ENCODE results near the gene PDE6A.

The PDE6A gene

DNA sequence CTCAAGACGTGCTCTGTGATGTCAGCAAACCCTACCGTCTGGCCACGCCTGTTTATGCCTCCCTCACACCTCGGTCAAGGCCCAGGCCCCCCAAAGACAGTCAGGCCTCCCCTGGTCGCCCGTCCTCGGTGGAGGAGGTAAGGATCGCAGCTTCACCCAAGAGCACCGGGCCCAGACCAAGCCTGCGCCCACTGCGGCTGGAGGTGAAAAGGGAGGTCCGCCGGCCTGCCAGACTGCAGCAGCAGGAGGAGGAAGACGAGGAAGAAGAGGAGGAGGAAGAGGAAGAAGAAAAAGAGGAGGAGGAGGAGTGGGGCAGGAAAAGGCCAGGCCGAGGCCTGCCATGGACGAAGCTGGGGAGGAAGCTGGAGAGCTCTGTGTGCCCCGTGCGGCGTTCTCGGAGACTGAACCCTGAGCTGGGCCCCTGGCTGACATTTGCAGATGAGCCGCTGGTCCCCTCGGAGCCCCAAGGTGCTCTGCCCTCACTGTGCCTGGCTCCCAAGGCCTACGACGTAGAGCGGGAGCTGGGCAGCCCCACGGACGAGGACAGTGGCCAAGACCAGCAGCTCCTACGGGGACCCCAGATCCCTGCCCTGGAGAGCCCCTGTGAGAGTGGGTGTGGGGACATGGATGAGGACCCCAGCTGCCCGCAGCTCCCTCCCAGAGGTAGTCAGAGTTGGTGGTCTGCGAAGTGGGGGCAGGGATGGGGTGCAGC is 111.3 kb downstream of the PDE6A start:
- no peak for DNase-seq

DNA sequence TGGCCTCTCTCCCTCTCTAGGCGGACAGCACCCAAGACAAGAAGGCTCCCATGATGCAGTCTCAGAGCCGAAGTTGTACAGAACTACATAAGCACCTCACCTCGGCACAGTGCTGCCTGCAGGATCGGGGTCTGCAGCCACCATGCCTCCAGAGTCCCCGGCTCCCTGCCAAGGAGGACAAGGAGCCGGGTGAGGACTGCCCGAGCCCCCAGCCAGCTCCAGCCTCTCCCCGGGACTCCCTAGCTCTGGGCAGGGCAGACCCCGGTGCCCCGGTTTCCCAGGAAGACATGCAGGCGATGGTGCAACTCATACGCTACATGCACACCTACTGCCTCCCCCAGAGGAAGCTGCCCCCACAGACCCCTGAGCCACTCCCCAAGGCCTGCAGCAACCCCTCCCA is 112.0 kb downstream of the PDE6A start:
- no peak for DNase-seq

DNA sequence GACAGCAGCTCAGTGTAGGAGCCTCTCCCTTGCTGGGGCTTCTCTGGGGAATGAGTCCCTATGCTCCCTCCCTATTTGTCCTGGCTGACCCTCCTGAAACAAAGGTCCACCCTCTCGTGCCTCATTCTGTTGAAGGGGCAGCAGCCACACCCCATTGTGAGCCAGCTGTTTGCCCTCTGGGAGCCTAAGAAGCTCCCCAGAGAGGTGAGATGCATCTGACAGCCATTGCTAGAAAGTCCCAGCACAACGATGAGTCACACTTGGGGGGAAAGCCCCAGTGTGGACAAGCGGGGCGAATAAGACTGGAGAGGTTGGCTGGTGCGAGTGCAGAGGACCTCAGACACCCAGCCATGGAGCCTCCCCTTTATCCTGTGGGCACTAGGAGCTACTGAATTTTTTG is 113.1 kb downstream of the PDE6A start:
- DNase-seq: peak; percentile 23 to 30

DNA sequence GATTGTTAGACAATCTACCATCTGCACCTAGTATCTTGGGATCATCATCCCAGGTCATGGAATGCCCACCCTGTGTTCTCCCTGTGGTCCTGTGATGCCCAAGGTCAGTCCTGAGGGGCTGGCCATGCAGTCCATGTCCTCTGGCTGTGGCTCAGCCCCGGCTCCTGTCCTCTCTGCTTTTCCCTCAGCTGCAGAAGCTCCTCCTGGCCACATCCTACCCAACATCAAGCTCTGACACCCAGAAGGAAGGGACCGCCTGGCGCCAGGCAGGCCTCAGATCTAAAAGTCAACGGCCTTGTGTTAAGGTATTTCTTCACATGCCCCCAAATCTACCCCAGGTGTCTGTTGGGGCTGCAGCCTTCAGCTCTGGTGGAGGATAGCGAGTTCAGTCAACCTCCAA is 114.0 kb downstream of the PDE6A start:
- DNase-seq: no peak

DNA sequence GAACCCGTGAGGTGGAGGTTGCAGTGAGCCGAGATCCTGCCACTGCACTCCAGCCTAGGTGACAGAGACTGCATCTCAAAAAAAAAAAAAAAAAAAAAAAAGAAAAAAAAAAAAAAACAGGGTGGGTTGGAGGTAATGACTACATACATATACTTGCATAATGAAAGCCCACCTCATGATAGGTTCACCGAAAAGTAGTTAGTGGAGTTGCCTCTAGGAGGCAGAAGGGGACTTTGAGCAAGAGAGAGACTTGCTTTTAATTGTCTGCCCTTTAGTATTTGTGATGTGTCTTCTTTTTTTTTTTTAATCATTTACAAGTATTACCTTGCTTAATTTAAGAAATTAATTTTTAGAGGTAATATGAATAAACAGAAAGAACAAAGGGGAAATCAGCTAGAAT is 114.6 kb downstream of the PDE6A start:
- DNase-seq: no peak

DNA sequence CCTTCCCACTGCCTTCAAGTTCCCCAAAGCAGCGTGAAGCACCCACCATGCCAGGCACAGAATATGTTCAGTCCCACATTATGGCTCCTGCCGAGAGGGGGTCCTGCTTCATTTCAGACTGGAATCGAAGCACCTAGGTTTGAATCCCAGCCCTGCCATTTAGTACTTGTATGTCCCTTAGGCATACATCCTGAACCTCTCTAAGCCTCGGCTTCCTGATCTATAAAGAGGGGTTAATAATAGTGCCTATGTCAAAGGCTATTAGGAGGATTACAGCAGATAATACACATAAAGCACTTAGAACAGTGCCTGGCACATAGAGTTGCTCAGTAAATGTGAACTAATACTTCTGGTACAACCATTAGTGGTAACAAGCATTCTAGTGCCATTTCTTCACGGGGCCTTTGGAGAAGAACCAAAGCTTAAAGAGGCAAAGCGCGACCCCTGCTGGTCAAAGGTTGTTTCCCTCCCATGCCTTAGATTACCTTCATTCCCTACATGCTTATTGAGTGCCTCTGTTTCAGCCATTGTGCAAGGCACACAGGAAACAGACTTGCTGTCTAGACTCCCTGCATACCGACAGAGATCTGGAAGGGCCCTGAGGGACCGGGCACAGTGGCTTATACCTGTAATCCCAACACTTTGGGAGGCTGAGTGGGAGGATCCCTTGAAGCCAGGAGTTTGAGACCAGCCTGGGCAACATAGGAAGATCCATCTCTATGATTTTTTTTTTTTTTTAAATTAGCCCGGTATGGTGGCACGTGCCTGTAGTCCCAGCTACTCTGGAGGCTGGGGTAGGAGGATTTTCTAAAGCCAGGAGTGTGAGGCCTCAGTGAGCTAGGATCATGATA is 116.2 kb downstream of the PDE6A start:
- peak; percentile 82 to 83 for DNase-seq

DNA sequence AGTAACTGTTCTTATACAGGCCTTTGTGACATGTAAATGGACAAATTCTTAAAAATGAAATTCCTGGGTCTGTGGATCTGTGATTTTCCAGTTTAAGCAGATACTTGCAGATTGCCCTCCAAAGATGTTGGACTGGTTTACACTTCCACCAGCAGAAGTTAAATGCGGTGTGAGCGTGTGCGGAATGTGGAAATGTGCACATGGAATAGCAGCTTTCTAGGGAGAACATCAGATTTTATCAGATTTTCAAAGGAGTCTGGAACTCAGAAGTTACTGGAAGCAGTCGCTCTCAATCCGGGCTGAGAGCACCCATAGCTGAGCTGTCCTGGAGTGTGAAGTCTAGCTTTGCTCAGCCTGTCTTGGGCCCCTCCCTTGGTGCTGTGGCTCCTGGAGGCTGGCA is 117.0 kb downstream of the PDE6A start:
- no peak for DNase-seq

DNA sequence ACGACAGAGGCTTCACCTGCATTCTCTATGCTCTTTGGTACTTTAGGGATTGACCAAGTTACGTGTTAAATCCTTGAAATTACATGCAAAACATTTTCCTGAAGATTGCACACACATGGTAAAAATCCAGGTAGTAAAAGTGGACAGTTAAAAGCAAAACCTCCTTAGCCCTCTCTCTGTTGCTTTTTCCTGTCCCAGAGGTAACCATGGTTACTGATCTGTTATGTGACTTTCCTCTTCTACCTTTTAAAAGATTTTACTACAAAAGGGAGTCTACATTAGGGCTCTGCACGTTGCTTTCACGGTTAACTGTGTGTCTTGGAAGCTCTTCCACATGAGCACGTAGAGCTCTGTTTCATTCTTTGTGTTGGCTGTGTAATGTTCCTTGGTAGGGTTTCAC is 117.5 kb downstream of the PDE6A start:
- no peak for DNase-seq

DNA sequence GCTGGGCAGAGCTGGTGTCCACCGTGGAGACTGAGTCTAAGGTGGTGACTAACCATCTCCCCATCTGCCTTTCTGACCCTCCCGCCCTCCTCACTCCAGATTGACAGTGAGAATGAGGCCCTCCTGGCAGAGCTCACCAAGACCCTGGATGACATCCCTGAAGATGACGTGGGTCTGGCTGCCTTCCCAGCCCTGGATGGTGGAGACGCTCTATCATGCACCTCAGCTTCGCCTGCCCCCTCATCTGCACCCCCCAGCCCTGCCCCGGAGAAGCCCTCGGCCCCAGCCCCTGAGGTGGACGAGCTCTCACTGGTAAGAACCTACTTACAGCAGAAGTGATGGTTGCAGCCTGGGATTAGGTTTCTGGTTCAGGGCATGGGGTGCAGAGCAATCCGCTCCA is 118.0 kb downstream of the PDE6A start:
- no peak for DNase-seq

DNA sequence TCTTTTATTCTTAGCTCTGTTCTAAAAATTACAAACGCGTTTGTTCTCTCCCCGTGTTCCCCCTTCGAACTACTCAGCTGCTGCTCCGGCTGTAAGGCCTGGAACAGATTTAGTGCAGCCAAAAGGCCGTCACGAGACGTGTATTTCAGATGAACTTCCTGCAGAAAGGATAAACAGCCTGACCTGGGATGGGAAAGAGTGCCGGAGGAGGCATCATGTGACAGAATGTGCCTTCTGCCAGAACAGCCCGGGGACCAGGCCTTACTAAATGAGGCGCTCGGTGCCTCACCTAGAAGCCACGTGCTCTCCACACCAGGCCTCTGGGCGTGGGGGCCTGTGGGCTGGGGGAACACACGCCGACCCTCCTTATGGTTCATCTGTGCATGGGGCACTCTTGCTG is 119.7 kb downstream of the PDE6A start:
- DNase-seq: no peak

DNA sequence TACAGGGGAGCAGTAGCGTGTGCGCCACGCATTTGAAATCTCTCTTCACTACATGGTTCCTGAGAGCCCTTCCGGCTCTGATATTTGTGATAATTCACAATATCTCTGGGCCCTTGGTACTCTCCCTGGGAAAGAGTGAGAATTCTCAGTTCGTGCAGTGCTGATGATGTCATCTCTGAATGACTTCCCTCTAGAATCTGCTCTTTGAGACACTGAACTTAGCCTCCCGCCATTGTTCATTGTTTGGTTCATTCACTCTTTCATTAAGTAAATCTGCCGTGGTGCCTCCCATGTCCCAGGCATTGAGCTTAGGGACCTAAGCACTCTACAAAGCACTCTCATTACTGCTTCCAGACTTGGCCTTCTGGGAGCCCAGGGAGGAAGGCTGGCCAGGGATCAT is 120.5 kb downstream of the PDE6A start:
- no peak for DNase-seq

DNA sequence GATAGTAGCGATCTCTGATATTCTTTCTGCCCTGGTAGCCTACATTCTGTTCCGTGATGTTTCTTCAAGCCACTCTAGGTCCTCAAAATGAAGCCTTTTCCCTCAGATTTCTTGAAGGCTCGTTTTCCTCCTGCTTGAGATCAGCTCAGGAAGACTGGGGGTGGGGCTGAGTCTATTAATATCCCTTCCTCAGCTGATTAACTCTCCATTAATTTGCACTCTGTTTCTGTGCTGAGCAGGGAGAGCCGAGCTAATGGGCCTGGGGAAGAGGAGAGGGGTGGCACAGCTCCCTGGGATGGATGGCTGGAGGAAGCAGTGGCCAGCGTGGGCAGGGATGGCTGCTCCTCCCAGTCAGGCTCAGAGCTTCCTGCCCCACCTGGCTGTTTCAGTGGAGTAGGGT is 121.2 kb downstream of the PDE6A start:
- no peak for DNase-seq

DNA sequence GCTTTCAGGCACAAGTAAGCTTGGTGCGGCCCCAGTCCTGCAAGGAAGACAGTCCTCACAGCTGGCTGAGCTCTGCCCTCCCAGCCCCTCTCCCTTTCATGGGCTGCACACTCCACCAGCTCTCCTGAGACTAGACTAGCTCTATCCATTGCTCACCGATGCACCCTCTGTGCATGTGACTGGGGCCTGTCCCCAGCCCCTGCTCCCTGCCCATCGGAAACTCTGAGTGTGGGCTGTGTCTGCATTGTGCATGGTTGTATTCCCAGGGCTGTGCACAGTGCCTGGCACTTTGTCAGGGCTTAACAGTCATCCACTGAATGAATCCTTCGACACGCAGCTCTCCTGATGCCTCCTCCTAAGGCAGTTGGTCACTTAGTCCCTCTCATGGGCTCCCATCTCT is 122.3 kb downstream of the PDE6A start:
- DNase-seq: no peak

DNA sequence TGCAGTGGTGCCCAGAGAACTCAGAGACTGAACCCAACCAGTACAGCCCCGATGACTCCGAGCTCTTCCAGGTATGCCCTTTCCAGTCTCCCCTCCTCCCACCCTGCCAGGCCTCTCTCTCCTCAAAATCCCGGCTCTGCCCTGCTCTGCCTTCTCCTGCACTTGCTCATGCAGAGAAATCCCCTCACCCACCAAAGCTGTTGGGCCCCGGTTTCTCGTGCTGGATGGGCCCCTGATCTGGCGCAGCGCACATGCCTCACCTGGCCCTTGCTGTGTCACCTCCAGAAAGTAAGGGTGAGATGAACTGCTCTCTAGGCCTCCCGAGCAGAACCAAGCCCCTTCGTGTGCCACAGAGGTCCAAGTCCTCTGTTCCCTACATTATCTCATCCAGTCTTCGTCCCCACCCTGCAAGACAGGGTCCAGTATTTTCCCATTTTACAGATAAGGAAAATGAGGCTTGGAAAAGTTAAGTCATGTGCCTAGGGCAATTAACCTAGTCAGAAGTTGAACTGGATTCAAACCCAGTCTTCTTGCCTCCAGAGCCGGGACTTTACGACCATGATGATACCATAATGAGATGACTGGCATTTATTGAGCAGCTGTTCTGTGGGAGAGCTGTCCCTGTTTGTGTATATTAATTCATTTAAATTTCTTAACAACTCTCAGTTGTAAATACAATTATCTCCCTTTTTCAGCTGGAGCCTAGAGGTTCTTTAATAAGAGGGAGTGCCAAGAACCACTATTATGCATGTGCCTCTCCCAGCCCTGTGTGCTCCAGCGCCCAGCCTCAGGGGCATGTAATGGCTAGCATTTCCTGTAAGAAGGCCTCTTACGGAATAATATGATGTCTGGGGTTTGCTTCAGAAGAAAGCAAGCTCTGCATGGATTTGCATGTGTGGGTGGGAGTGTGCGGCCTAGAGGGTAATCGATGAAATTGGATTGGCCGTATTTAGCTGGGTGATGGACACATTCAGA is 123.8 kb downstream of the PDE6A start:
- DNase-seq: no peak

DNA sequence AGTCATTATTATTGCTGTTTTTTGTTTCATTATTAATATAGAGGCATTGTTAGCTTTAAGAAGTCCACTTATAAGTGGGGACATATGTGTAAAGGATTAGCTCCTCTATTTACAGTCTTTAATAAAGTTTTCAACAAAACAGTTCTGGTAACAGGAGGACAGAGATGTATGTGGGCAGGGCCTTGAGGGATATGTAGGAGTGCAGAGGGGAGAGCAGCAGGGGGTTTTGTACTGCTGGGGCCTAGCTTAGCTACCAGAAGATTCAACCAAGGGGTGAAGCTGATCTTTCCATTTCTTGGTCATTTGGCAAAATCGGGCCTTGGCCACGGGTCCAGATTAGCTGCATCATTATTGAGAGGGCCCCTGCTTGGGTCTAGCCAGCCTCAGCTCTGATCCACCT is 124.6 kb downstream of the PDE6A start:
- no peak for DNase-seq

DNA sequence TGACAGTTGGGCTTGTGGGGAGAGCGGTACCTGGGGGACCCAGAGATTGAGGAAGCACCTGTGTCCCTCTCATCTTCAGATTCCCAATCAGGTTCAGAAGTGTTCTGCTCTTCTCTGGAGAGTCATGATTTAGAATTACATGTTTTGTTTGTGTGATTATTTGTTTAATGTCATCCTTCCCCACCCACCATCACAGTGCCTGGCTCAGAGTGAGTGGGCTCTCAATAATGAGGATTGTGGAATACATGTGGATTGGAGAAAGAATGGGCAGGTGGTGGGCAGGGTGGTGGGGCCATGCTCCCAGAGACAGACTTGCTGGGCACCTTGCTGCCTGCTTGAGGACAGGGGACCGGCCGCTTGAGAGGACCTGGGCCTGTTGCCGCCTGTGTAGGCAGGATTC is 126.5 kb downstream of the PDE6A start:
- no peak for DNase-seq

DNA sequence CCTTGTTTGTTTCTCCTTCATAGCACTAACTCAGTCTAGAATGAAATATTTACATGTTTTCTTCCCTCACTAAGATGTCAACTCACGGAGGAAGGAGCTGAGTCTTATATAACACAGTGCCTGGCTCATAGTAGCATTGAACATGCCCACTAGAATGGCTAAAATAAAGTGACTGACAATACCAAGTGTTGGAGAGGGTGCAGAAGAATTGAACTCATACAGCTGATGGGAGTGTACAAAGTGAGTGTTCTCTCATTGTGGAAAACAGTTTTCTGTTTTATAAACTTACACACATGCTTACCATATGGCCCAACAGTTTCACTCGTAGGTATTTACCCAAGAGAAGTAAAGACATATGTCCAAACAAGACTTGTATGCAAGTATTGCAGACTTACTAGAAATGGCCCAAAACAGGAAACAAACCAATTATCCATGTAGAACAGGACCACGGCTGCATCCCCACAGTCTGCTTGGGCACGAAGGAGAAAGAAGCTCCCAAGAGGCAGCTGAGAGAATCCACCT is 127.0 kb downstream of the PDE6A start:
- DNase-seq: no peak

DNA sequence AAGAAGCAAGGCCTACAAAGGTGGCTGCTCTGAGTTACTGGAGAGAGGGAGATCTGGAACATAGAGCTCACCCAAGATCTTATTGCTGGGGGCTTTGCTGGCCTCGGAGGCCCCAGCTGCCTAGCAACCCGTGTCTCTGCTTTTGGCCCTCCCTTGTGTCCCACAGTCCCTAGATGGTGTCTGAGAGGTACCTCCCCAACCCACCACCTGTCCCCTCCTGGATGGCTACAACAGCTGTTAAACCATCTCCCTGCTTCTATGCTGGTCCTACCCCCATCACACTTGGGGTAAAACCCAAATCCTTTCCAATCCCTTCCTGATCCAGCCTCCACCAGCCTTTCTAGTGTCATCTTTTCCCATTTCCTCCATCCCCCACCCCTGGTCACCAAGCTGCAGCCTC is 127.9 kb downstream of the PDE6A start:
- DNase-seq: no peak

DNA sequence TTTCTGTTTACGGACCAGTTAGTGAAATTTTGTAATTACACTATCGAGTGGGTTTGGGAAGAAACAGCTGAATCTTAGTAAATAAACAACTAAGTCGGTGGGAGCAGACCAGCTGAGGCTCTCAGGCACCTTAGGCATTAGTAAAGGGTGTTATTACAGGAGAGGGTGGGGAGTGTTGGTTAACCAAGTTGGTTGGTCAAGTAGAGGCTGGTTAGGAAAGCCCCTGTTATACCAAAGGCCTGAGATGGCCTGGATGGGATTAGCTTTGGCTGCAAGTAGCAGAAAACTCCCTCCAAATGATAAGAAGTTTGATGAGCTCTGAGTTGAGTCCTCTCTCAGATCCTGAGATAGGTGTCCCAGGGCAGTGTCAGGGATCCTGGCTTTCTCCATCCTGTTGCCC is 133.1 kb downstream of the PDE6A start:
- no peak for DNase-seq

DNA sequence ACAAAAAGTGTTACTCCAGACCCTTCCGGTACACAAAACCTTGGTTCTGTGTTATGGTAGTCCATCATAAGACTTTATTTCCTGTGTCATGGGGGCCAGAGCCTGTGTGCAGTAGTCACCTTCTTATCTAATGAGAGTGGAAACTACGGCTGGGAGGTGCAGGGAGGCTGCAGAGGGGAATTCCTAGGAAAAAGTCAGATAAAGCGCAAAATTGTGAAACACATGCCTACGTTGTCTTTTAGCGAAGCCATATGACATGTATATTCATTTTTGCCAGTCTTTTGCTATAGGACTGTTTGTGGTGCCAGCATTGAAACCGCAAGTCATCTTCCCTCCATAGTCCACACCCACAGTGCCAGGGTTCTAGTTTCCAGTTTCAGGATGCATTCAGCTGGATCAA is 133.7 kb downstream of the PDE6A start:
- DNase-seq: no peak

DNA sequence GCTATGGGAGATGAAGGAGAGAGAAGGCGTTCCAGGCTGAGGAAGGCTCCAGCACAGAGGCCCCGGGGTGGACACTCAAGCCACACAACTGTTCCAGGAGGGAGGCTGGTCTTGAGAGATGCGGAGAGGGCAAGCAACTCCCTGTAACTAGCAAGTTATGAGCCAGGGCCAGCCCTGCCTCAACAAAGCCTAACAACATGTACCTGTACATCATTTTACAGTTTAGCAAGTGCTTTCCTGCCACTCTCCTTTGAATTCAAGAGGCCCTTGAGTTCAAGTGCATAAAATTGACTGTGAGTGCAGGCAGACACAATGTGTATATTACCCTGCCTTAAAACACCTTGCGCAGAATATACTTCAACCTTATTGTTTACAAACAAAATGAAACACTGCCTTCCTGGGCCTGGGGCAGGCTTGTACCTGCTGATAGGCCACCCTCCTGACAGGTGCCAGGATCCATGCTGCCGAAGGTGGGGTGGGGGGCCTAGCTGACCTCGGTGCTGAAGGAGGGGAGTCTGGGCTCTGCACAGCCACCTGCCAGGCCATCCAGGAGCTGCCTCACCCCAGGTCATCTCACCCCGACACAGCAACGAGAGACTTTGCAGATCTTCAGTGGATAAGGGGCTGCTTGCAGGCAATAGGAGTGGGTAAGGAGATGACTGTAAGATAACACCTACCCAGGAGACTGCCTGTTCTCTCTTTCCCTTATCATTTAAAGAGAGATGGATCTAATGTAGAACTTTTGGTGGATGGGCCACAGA is 134.5 kb downstream of the PDE6A start:
- DNase-seq: no peak

DNA sequence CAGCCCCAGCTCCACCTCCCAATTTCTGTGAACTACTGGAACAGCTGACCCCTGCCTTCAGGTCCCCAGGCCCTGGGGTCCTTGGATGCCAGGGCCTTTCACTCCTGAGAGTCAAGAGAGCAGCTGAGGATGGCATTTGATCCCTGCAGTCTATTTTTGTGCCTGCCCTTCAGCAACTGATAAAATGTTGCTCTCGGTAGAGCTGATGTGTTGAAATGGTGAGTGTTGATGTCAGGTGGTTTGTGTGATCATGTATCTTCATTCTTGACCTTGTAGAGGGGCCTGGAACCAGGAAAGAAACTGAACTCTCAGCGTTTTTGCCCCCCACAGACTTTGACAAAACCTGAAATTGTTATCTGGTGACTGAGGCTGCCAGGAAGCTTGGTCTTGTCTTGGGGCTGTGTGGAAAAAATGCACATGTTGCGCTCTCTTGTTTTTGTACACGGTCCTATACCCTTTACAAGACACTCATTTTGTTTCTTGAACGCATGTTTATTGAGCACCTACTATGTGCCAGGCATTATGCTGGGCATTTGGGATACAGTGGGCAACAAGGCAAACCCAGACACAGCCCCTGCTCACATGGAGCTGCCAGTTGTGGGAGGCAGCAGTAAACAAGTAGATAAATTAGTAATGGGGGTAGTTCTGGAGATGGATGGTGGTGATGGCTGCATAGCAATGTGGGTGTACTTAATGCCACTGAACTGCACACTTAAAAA is 136.2 kb downstream of the PDE6A start:
- no peak for DNase-seq

All from stimulated activated CD4-positive, alpha-beta T cell treated with anti-CD3 and anti-CD28 coated beads, Interleukin-2, amount 100 ng/mL, for 48 hours (primary cell).